B cell (primary cell): ENCODE results near the gene TAB3. TPM values are rescaled to one million over a fixed set of nuclear protein-coding genes. Genes with fewer than 3 reads are reported as not detected.

Experiments used
- ATAC-seq: fragments of 200-7000 bp; cut with Tn5 transposase; one replicate; pipeline ENCODE4 v1.10.0; 2021; ENCODE audit warnings: low read depth, mild to moderate bottlenecking, moderate number of reproducible peaks, moderate library complexity
- CTCF ChIA-PET: fragments of 350-600 bp; sonication (Branson Sonifier 250); formaldehyde crosslinking; loops from one replicate; lab custom pipeline; 2021; ENCODE audit warnings: antibody characterized with exemption, inconsistent platforms; lab: Charles Lee
- POLR2A ChIA-PET: fragments of 350-600 bp; sonication (Branson Sonifier 250); formaldehyde crosslinking; loops from one replicate; lab custom pipeline; 2021; ENCODE audit warnings: antibody characterized with exemption; lab: Charles Lee
- DNase-seq: peaks from one replicate; pipeline ENCODE4 v3.0.0; 2013
- H2AFZ ChIP-seq: 2 replicates; pipeline ENCODE4 v1.6.1; 2012; ENCODE audit warnings: mild to moderate bottlenecking, low read depth, low read length; ENCODE audit not compliant: insufficient read depth, poor library complexity, severe bottlenecking
- H3K27ac ChIP-seq, 2 donors: 1 replicate in 1 of 2; 2 replicates in 1 of 2; pipeline ENCODE4 v1.5.1; 2012 to 2013; ENCODE audit warnings: low read length in 2 of 2, mild to moderate bottlenecking in 2 of 2, moderate library complexity in 1 of 2
- H3K27me3 ChIP-seq, 4 experiments: fragments of 200-600 bp in 1 of 4; sonication (generic) in 1 of 4; replicated peaks in 1 of 4; 1 replicate in 2 of 4; 2 replicates in 2 of 4; pipeline versions ENCODE4 v1.6.1 to v1.7.0; 2013 to 2016; ENCODE audit warnings: low read length in 3 of 4, mild to moderate bottlenecking in 2 of 4, mixed read lengths in 1 of 4, moderate library complexity in 1 of 4; ENCODE audit not compliant: insufficient read depth in 4 of 4, control insufficient read depth in 3 of 4; ENCODE audit errors: control extremely low read depth in 1 of 4
- H3K36me3 ChIP-seq, 2 experiments: replicated peaks in 1 of 2; 1 replicate in 1 of 2; 2 replicates in 1 of 2; pipeline versions ENCODE4 v1.6.1 to v1.7.1; 2013; ENCODE audit warnings: low read length in 1 of 2; ENCODE audit not compliant: insufficient read depth in 2 of 2, control insufficient read depth in 1 of 2; ENCODE audit errors: control extremely low read depth in 1 of 2, extremely low read depth in 1 of 2
- H3K4me1 ChIP-seq, 2 donors: fragments of 200-600 bp in 1 of 2; sonication (generic) in 1 of 2; 1 replicate in 1 of 2; 2 replicates in 1 of 2; pipeline versions ENCODE4 v1.5.1 to v1.6.1; 2013 to 2017; ENCODE audit warnings: low read length in 2 of 2; ENCODE audit not compliant: control insufficient read depth in 2 of 2, insufficient read depth in 2 of 2
- H3K4me2 ChIP-seq: replicated peaks from 2 replicates; pipeline ENCODE3; 2012; ENCODE audit warnings: mild to moderate bottlenecking, low read depth, low read length; ENCODE audit not compliant: poor library complexity, severe bottlenecking
- H3K4me3 ChIP-seq, 5 experiments: fragments of 200-600 bp in 1 of 5; sonication (generic) in 1 of 5; 1 replicate in 3 of 5; 2 replicates in 2 of 5; pipeline versions ENCODE4 v1.5.1 to v1.7.0; 2011 to 2016; ENCODE audit warnings: low read length in 4 of 5, mild to moderate bottlenecking in 4 of 5, low read depth in 2 of 5, control low read depth in 1 of 5, moderate library complexity in 1 of 5; ENCODE audit not compliant: insufficient read depth in 1 of 5; ENCODE audit errors: control extremely low read depth in 1 of 5, extremely low read depth in 1 of 5
- H3K79me2 ChIP-seq: fragments of 200-600 bp; sonication (generic); one replicate; pipeline ENCODE4 v1.6.0; 2016; ENCODE audit warnings: low read length; ENCODE audit not compliant: control insufficient read depth, insufficient read depth
- H3K9ac ChIP-seq: fragments of 200-600 bp; sonication (generic); 2 replicates; pipeline ENCODE4 v1.6.1; 2017; ENCODE audit warnings: mild to moderate bottlenecking, low read length, moderate library complexity
- H3K9me3 ChIP-seq, 3 donors: one replicate each; pipeline versions ENCODE4 v1.6.1 to v1.7.1; 2013; ENCODE audit warnings: low read length in 2 of 3; ENCODE audit not compliant: control insufficient read depth in 2 of 3, insufficient read depth in 1 of 3; ENCODE audit errors: control extremely low read depth in 1 of 3
- H4K20me1 ChIP-seq: 2 replicates; pipeline ENCODE4 v1.6.0; 2012; ENCODE audit warnings: mild to moderate bottlenecking, low read length; ENCODE audit not compliant: insufficient read depth, control insufficient read depth, poor library complexity, severe bottlenecking
- H3K27ac Mint-ChIP-seq: one replicate; pipeline ENCODE4 v1.8.0; 2021; ENCODE audit warnings: mixed read lengths
- H3K27me3 Mint-ChIP-seq: one replicate; pipeline ENCODE4 v1.8.0; 2021; ENCODE audit warnings: mixed read lengths
- H3K4me1 Mint-ChIP-seq: one replicate; pipeline ENCODE4 v1.8.0; 2021; ENCODE audit warnings: mixed read lengths
- H3K4me3 Mint-ChIP-seq: one replicate; pipeline ENCODE4 v1.8.0; 2021; ENCODE audit warnings: mixed read lengths
- H3K9me3 Mint-ChIP-seq: one replicate; pipeline ENCODE4 v1.8.0; 2022; ENCODE audit warnings: mixed read lengths; ENCODE audit not compliant: insufficient read depth
- EZH2 ChIP-seq: IDR thresholded peaks from 2 replicates; pipeline ENCODE4 v1.6.1; 2012; ENCODE audit warnings: borderline replicate concordance, low read depth, mild to moderate bottlenecking, moderate library complexity, low read length; ENCODE audit not compliant: insufficient read depth, poor library complexity, severe bottlenecking
- WGBS: methylation state at CpG from one replicate; pipeline ENCODE4 v1.1.5; 2013; ENCODE audit warnings: missing lambda C conversion rate; ENCODE audit not compliant: insufficient coverage; 5-methylcytosine and 5-hydroxymethylcytosine counted together
- intact Hi-C: fragments of 100-400 bp; cut with micrococcal nuclease; formaldehyde crosslinking; loops from one replicate; pipeline ENCODE4 v1.10.0; 2022
- polyA plus RNA-seq: library from polyadenylated mRNA; depleted of rRNA; stranded (reverse); fragments of >200 nt; gene quantifications from 2 replicates; pipeline ENCODE4 v1.2.3, GENCODE V29; 2012
- total RNA-seq, 2 donors: library from RNA; stranded (reverse); fragments of 120-200 nt in 1 of 2; gene quantifications; 1 replicate in 1 of 2; 2 replicates in 1 of 2; pipeline versions ENCODE4 v1.2.3 to v1.2.4, GENCODE V29; 2013 to 2022
- TF ChIP-seq, protein P1 (sequence below): fragments of 200-600 bp; IDR thresholded peaks from one replicate; pipeline ENCODE4 v1.8.0; 2022; ENCODE audit warnings: antibody characterized with exemption, mild to moderate bottlenecking

Gene TAB3
- total and polyA plus RNA-seq, 2 donors (not counting 1 experiment from before 2014, with no cell fraction given): 11.4 to 26.5 TPM

GRCh38 chrX:30791296-30792278, 97.5 kb downstream of the TAB3 start:
- no peaks in the 10 kb centered on the region for H3K9me3 Mint-ChIP-seq
- CTCF ChIA-PET: no interaction called here
- Histone ChIP-seq H3K9me3 (no peaks in the 10 kb centered on the region), H3K79me2 (no peaks in the 10 kb centered on the region), H3K27ac (no peak overlapping the region), H3K4me1 (no peaks in the 10 kb centered on the region), H3K27me3 (no peaks in the 10 kb centered on the region), H2AFZ (no peak overlapping the region), H3K36me3 (no peaks in the 10 kb centered on the region), H3K9ac (no peak overlapping the region), H4K20me1 (no peaks in the 10 kb centered on the region), H3K4me2 (no peak overlapping the region), H3K4me3 (no peak overlapping the region)
- POLR2A ChIA-PET: no interaction called here
- WGBS: 88% methylated on average over 8 of the region's 8 CpGs
- H3K27ac Mint-ChIP-seq: no peak overlapping the region
- DNase-seq (no peak), ATAC-seq (no peak)
- H3K4me1 Mint-ChIP-seq: no peaks in the 10 kb centered on the region
- intact Hi-C loops: no loop called here
- no peak overlapping the region for H3K4me3 Mint-ChIP-seq
- TF ChIP-seq EZH2: no peak
- no peaks in the 10 kb centered on the region for H3K27me3 Mint-ChIP-seq

DNA sequence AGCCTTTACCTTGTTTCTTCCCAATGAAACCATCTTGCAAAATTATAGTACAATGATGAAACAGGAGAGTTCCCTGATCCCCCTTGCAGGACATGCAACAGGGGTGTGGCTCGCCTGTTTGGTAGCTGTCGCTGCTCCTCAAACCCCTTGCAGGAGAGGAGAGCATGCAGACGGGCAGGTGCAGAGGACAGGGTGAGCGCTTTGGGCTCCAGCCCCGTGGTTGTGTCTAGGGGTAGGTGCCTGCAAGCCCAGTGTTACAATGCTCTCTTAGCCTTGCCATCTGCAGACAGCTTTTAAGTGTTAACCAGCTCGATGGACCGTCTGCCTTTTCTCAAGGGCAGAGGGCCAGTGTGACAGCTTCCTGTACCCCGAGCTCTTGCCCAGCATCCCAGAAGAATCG, 102.0 kb downstream of the TAB3 start:
- POLR2A ChIA-PET: no interaction called here
- WGBS: no CpG with 5 or more reads among the region's 9 CpGs
- Histone ChIP-seq H3K4me1 (no peaks in the 10 kb centered on the region), H2AFZ (no peak overlapping the region), H3K4me3 (no peak overlapping the region), H3K27me3 (no peaks in the 10 kb centered on the region), H3K79me2 (no peaks in the 10 kb centered on the region), H3K27ac (no peak overlapping the region), H3K4me2 (no peak overlapping the region), H3K9me3 (no peaks in the 10 kb centered on the region), H3K36me3 (no peaks in the 10 kb centered on the region), H4K20me1 (no peaks in the 10 kb centered on the region), H3K9ac (no peak overlapping the region)
- H3K9me3 Mint-ChIP-seq: no peaks in the 10 kb centered on the region
- no peaks in the 10 kb centered on the region for H3K4me1 Mint-ChIP-seq
- peaks cover 6% of the 10 kb centered on the region for H3K27me3 Mint-ChIP-seq
- intact Hi-C loops: no loop called here
- no peak overlapping the region for H3K27ac Mint-ChIP-seq
- TF ChIP-seq EZH2: no peak
- TF ChIP-seq, protein P1, sequence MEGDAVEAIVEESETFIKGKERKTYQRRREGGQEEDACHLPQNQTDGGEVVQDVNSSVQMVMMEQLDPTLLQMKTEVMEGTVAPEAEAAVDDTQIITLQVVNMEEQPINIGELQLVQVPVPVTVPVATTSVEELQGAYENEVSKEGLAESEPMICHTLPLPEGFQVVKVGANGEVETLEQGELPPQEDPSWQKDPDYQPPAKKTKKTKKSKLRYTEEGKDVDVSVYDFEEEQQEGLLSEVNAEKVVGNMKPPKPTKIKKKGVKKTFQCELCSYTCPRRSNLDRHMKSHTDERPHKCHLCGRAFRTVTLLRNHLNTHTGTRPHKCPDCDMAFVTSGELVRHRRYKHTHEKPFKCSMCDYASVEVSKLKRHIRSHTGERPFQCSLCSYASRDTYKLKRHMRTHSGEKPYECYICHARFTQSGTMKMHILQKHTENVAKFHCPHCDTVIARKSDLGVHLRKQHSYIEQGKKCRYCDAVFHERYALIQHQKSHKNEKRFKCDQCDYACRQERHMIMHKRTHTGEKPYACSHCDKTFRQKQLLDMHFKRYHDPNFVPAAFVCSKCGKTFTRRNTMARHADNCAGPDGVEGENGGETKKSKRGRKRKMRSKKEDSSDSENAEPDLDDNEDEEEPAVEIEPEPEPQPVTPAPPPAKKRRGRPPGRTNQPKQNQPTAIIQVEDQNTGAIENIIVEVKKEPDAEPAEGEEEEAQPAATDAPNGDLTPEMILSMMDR: no peak
- H3K4me3 Mint-ChIP-seq: no peak overlapping the region
- CTCF ChIA-PET: interaction anchor here (1.4 kb wide), 1 partner anchor 51 kb away, joined by 3 read pairs; no protein-coding TSS in a partner anchor
- DNase-seq (no peak), ATAC-seq (no peak)
